ENCODE results near the gene TMEM175. TPM values are rescaled to one million over a fixed set of nuclear protein-coding genes. Genes with fewer than 3 reads are reported as not detected.
A peak's percentile ranks its signal among the peaks of the same experiment; 100 is the strongest.

TMEM175 gene
- total RNA-seq, 3 donors from 2014 or later: 30.1 to 39.0 (median 37.5) TPM

GRCh38 chr4:1000686-1001260 is 68.5 kb downstream of the TMEM175 start:
- intact Hi-C loops (cut with DNase I, micrococcal nuclease): no loop called here
- ATAC-seq: no peak
- TF ChIP-seq, protein P1, sequence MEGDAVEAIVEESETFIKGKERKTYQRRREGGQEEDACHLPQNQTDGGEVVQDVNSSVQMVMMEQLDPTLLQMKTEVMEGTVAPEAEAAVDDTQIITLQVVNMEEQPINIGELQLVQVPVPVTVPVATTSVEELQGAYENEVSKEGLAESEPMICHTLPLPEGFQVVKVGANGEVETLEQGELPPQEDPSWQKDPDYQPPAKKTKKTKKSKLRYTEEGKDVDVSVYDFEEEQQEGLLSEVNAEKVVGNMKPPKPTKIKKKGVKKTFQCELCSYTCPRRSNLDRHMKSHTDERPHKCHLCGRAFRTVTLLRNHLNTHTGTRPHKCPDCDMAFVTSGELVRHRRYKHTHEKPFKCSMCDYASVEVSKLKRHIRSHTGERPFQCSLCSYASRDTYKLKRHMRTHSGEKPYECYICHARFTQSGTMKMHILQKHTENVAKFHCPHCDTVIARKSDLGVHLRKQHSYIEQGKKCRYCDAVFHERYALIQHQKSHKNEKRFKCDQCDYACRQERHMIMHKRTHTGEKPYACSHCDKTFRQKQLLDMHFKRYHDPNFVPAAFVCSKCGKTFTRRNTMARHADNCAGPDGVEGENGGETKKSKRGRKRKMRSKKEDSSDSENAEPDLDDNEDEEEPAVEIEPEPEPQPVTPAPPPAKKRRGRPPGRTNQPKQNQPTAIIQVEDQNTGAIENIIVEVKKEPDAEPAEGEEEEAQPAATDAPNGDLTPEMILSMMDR (IDR thresholded peaks at IDR 0.05): no peak
- Histone ChIP-seq H3K4me1 (ENCODE audit: low read depth) (peaks cover 24% of the 10 kb centered on the region), H3K4me3 (no peak overlapping the region), H3K9me3 (no peaks in the 10 kb centered on the region), H3K36me3 (ENCODE audit: low read depth) (no peaks in the 10 kb centered on the region)
- DNase-seq: no peak

- no peak for ATAC-seq
- peak in 1 of 3 donors; percentile 32 for DNase-seq
- TF ChIP-seq, protein P1 (IDR thresholded peaks at IDR 0.05): no peak
- Histone ChIP-seq H3K4me1 (ENCODE audit: low read depth) (peaks cover 22% of the 10 kb centered on the region), H3K4me3 (no peak overlapping the region), H3K36me3 (ENCODE audit: low read depth) (no peaks in the 10 kb centered on the region), H3K9me3 (no peaks in the 10 kb centered on the region)
- intact Hi-C loops (cut with DNase I, micrococcal nuclease): no loop called here
These were observed 69.4 kb downstream of the TMEM175 start for GRCh38 chr4:1001561-1002130.

GRCh38 chr4:1002131-1002630 is 69.9 kb downstream of the TMEM175 start:
- H3K4me3 ChIP-seq: no peak overlapping the region
- intact Hi-C loops (cut with DNase I, micrococcal nuclease): no loop called here

GRCh38 chr4:1002631-1003251 is 70.5 kb downstream of the TMEM175 start:
- TF ChIP-seq, protein P1 (IDR thresholded peaks at IDR 0.05): no peak
- peaks cover 12% of the 10 kb centered on the region for H3K4me1 ChIP-seq (ENCODE audit: low read depth)
- no peak overlapping the region for H3K4me3 ChIP-seq
- no peaks in the 10 kb centered on the region for H3K36me3 ChIP-seq (ENCODE audit: low read depth)
- peak; percentile 6 for ATAC-seq
- no peaks in the 10 kb centered on the region for H3K9me3 ChIP-seq
- DNase-seq: no peak
- intact Hi-C loops (cut with DNase I, micrococcal nuclease): no loop called here

More at GRCh38 chr4:1002131-1002630, 69.9 kb downstream of the TMEM175 start:
- H3K9me3 ChIP-seq: no peaks in the 10 kb centered on the region
- ATAC-seq: peak; percentile 51
- peaks cover 16% of the 10 kb centered on the region for H3K4me1 ChIP-seq (ENCODE audit: low read depth)
- H3K36me3 ChIP-seq (ENCODE audit: low read depth): no peaks in the 10 kb centered on the region
- DNase-seq: peak in 1 of 3 donors; percentile 61
- TF ChIP-seq, protein P1 (IDR thresholded peaks at IDR 0.05): no peak

GRCh38 chr4:1003271-1004070 is 71.2 kb downstream of the TMEM175 start:
- Histone ChIP-seq H3K4me1 (ENCODE audit: low read depth) (peaks cover 11% of the 10 kb centered on the region), H3K4me3 (no peak overlapping the region), H3K36me3 (ENCODE audit: low read depth) (no peaks in the 10 kb centered on the region), H3K9me3 (no peaks in the 10 kb centered on the region)
- ATAC-seq (no peak), DNase-seq (no peak)
- intact Hi-C loops (cut with DNase I, micrococcal nuclease): no loop called here
- TF ChIP-seq, protein P1 (IDR thresholded peaks at IDR 0.05): no peak

Data from mucosa of descending colon (tissue), 3 donors.